CD14-positive monocyte (primary cell): ENCODE results near the gene NAA38. TPM values are rescaled to one million over a fixed set of nuclear protein-coding genes. Genes with fewer than 3 reads are reported as not detected.

Experiments
- DNase-seq, 3 donors: peaks; one replicate each; pipeline ENCODE4 v3.0.0-alpha.2; 2011 to 2022
- H2AFZ ChIP-seq: 2 replicates; pipeline ENCODE4 v1.6.0; 2012; ENCODE audit warnings: mild to moderate bottlenecking, low read depth, low read length, inconsistent platforms; ENCODE audit not compliant: insufficient read depth, poor library complexity, severe bottlenecking
- H3K27ac ChIP-seq, 2 donors: 1 replicate in 1 of 2; 2 replicates in 1 of 2; pipeline ENCODE4 v1.5.1; 2012 to 2013; ENCODE audit warnings: low read length in 2 of 2, control low read depth in 1 of 2, inconsistent platforms in 1 of 2, low read depth in 1 of 2, mild to moderate bottlenecking in 1 of 2
- H3K27me3 ChIP-seq, 2 donors: one replicate each; pipeline versions ENCODE4 v1.6.0 to v1.6.1; 2011 to 2013; ENCODE audit warnings: low read length in 2 of 2; ENCODE audit not compliant: control insufficient read depth in 2 of 2, insufficient read depth in 2 of 2
- H3K36me3 ChIP-seq, 2 donors: replicated peaks in 1 of 2; 1 replicate in 1 of 2; 2 replicates in 1 of 2; pipeline versions ENCODE4 v1.5.1 to v1.6.1; 2012 to 2013; ENCODE audit warnings: low read length in 2 of 2, control low read depth in 1 of 2, inconsistent platforms in 1 of 2, mild to moderate bottlenecking in 1 of 2; ENCODE audit not compliant: insufficient read depth in 2 of 2, control insufficient read depth in 1 of 2
- H3K4me1 ChIP-seq, 2 donors: 1 replicate in 1 of 2; 2 replicates in 1 of 2; pipeline versions ENCODE4 v1.5.1 to v1.6.1; 2012 to 2013; ENCODE audit warnings: low read length in 2 of 2, control low read depth in 1 of 2, inconsistent platforms in 1 of 2, mild to moderate bottlenecking in 1 of 2, moderate library complexity in 1 of 2; ENCODE audit not compliant: insufficient read depth in 2 of 2, control insufficient read depth in 1 of 2
- H3K4me2 ChIP-seq: replicated peaks from 2 replicates; pipeline ENCODE3; 2012; ENCODE audit warnings: low read length, moderate library complexity, mild to moderate bottlenecking; ENCODE audit not compliant: poor library complexity, severe bottlenecking; ENCODE audit errors: extremely low read depth
- H3K4me3 ChIP-seq, 3 experiments: fragments of 200-600 bp in 1 of 3; sonication (generic) in 1 of 3; replicated peaks in 1 of 3; 1 replicate in 2 of 3; 2 replicates in 1 of 3; pipeline ENCODE4 v1.5.1; 2011 to 2013; ENCODE audit warnings: low read length in 3 of 3, mild to moderate bottlenecking in 3 of 3, control low read depth in 2 of 3, low read depth in 2 of 3, inconsistent platforms in 1 of 3, moderate library complexity in 1 of 3
- H3K79me2 ChIP-seq: 2 replicates; pipeline ENCODE4 v1.6.0; 2012; ENCODE audit warnings: mild to moderate bottlenecking, control low read depth, inconsistent platforms, low read length, moderate library complexity; ENCODE audit not compliant: insufficient read depth
- H3K9ac ChIP-seq: 2 replicates; pipeline ENCODE4 v1.6.0; 2017; ENCODE audit warnings: low read length, mild to moderate bottlenecking; ENCODE audit not compliant: insufficient read depth, poor library complexity, severe bottlenecking
- H3K9me3 ChIP-seq, 2 donors: replicated peaks in 1 of 2; 1 replicate in 1 of 2; 2 replicates in 1 of 2; pipeline versions ENCODE4 v1.5.1 to v1.6.1; 2012 to 2013; ENCODE audit warnings: low read length in 2 of 2, control low read depth in 1 of 2; ENCODE audit not compliant: control insufficient read depth in 1 of 2, insufficient read depth in 1 of 2
- H4K20me1 ChIP-seq: 2 replicates; pipeline ENCODE4 v1.6.0; 2012; ENCODE audit warnings: mild to moderate bottlenecking, low read length, control low read depth, moderate library complexity; ENCODE audit not compliant: insufficient read depth
- H3K27ac Mint-ChIP-seq, 7 donors: one replicate each; pipeline ENCODE4 v1.8.0; 2020; ENCODE audit warnings: mild to moderate bottlenecking in 7 of 7, mixed read lengths in 7 of 7, moderate library complexity in 6 of 7, inconsistent platforms in 2 of 7
- H3K27me3 Mint-ChIP-seq, 3 donors: one replicate each; pipeline ENCODE4 v1.8.0; 2021 to 2022; ENCODE audit warnings: low read depth in 3 of 3, mild to moderate bottlenecking in 3 of 3, mixed read lengths in 3 of 3, moderate library complexity in 3 of 3, inconsistent platforms in 1 of 3
- H3K36me3 Mint-ChIP-seq, 2 donors: one replicate each; pipeline ENCODE4 v1.8.0; 2020; ENCODE audit warnings: mixed read lengths in 2 of 2, inconsistent platforms in 1 of 2, mild to moderate bottlenecking in 1 of 2
- H3K4me1 Mint-ChIP-seq: one replicate; pipeline ENCODE4 v1.8.0; 2020; ENCODE audit warnings: mild to moderate bottlenecking, mixed read lengths
- H3K4me3 Mint-ChIP-seq, 2 donors: one replicate each; pipeline ENCODE4 v1.8.0; 2020; ENCODE audit warnings: mild to moderate bottlenecking in 2 of 2, mixed read lengths in 2 of 2, moderate library complexity in 1 of 2
- H3K9me3 Mint-ChIP-seq, 7 donors: one replicate each; pipeline ENCODE4 v1.8.0; 2020 to 2022; ENCODE audit warnings: mixed read lengths in 7 of 7, mild to moderate bottlenecking in 6 of 7, moderate library complexity in 6 of 7, inconsistent platforms in 2 of 7
- WGBS: methylation state at CpG from one replicate; pipeline ENCODE4 v1.1.5; 2013; ENCODE audit warnings: missing lambda C conversion rate; ENCODE audit not compliant: insufficient coverage; 5-methylcytosine and 5-hydroxymethylcytosine counted together
- intact Hi-C, 2 donors: fragments of 100-400 bp; cut with micrococcal nuclease; formaldehyde crosslinking; loops; one replicate each; pipeline versions ENCODE4 v1.15.0 to v1.15.1; 2023
- polyA plus RNA-seq, 3 donors: library from polyadenylated mRNA; depleted of rRNA in 1 of 3; unstranded in 2 of 3; stranded (reverse) in 1 of 3; fragments of 300-500 nt in 2 of 3; fragments of >200 nt in 1 of 3; fragmentation: Illumina TruSeq in 2 of 3; gene quantifications; 1 replicate in 2 of 3; 2 replicates in 1 of 3; pipeline ENCODE4 v1.2.3, GENCODE V29; 2012 to 2021
- TF ChIP-seq, protein P1 (sequence below): fragments of 200-600 bp; IDR thresholded peaks from one replicate; pipeline ENCODE4 v1.8.0; 2022; ENCODE audit warnings: antibody characterized with exemption, mild to moderate bottlenecking

The NAA38 gene
- polyA plus RNA-seq, 3 donors: 63.8 to 197 (median 148) TPM

DNA sequence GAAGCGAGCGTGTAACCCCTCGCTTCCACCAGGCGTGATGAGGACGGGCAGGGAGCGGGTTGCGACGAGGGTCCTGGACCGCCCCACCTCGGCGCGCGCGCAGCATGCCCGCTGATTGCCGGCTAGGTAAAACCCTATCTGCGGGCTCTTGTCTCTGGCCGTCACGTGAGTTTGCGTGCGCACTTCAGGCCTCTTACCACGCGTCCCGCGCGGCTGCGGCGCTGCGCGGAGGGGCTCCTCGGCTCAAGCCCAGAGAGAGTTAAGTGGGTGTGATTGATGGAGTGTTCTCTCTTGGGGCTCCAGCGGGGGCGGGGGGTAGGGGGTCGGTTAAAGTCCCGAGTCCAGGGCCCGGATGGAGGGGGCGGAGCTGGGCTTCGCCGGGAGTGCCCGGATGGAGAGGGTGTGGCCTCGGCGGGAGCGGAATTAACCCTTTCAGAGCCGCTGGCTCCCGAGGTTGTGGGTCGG, 15.4 kb downstream of the NAA38 start:
- Histone ChIP-seq H3K9me3 (no peaks in the 10 kb centered on the region), H3K27ac (peak overlapping the region; percentile 98 to 100), H3K36me3 (peaks cover 17 to 21% of the 10 kb centered on the region in 2 donors), H3K27me3 (no peaks in the 10 kb centered on the region), H3K4me2 (peak overlapping the region; percentile 78), H3K4me1 (peaks cover 54 to 55% of the 10 kb centered on the region in 2 donors), H4K20me1 (peaks cover 33% of the 10 kb centered on the region), H2AFZ (no peak overlapping the region), H3K4me3 (peak overlapping the region; percentile 79 to 92 (median 81)), H3K9ac (peak overlapping the region; percentile 100), H3K79me2 (peaks cover 77% of the 10 kb centered on the region)
- Mint-ChIP-seq H3K4me1 (peaks cover 48% of the 10 kb centered on the region), H3K36me3 (peaks cover 32 to 47% of the 10 kb centered on the region in 2 donors), H3K9me3 (peaks cover 0 to 5% (median 0%) of the 10 kb centered on the region in 7 donors), H3K27me3 (peaks cover 0 to 14% (median 6%) of the 10 kb centered on the region in 3 donors), H3K27ac (peak overlapping the region; percentile 97 to 100 (median 100)), H3K4me3 (peak overlapping the region; percentile 98 to 99)
- DNase-seq: peak in 2 of 3 donors; percentile 72 to 83
- TF ChIP-seq, protein P1, sequence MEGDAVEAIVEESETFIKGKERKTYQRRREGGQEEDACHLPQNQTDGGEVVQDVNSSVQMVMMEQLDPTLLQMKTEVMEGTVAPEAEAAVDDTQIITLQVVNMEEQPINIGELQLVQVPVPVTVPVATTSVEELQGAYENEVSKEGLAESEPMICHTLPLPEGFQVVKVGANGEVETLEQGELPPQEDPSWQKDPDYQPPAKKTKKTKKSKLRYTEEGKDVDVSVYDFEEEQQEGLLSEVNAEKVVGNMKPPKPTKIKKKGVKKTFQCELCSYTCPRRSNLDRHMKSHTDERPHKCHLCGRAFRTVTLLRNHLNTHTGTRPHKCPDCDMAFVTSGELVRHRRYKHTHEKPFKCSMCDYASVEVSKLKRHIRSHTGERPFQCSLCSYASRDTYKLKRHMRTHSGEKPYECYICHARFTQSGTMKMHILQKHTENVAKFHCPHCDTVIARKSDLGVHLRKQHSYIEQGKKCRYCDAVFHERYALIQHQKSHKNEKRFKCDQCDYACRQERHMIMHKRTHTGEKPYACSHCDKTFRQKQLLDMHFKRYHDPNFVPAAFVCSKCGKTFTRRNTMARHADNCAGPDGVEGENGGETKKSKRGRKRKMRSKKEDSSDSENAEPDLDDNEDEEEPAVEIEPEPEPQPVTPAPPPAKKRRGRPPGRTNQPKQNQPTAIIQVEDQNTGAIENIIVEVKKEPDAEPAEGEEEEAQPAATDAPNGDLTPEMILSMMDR: no peak
- intact Hi-C loops: loop anchor here (2.0 to 5.0 kb wide), 6 partner anchors 15 to 360 kb away; partner anchors contain the start of genes CD68 (in 2 of the 2), NAA38 (in 2 of the 2), CNTROB (in 1 of the 2) and POLR2A (in 1 of the 2)
- 0% methylated on average over 44 of the region's 46 CpGs for WGBS

- Mint-ChIP-seq H3K27me3 (peaks cover 0 to 14% (median 6%) of the 10 kb centered on the region in 3 donors), H3K9me3 (peaks cover 0 to 5% (median 0%) of the 10 kb centered on the region in 7 donors), H3K4me3 (peak overlapping the region; percentile 98 to 99), H3K36me3 (peaks cover 27 to 42% of the 10 kb centered on the region in 2 donors), H3K27ac (peak overlapping the region; percentile 97 to 100 (median 100)), H3K4me1 (peaks cover 52% of the 10 kb centered on the region)
- Histone ChIP-seq H3K9me3 (no peaks in the 10 kb centered on the region), H3K9ac (peak overlapping the region; percentile 100), H3K27me3 (no peaks in the 10 kb centered on the region), H3K27ac (peak overlapping the region; percentile 98 to 100), H3K4me2 (peak overlapping the region; percentile 78), H3K4me1 (peaks cover 59 to 60% of the 10 kb centered on the region in 2 donors), H3K4me3 (peak overlapping the region; percentile 79 to 92 (median 81)), H2AFZ (no peak overlapping the region), H4K20me1 (peaks cover 28% of the 10 kb centered on the region), H3K36me3 (peaks cover 13 to 16% of the 10 kb centered on the region in 2 donors), H3K79me2 (peaks cover 75% of the 10 kb centered on the region)
- intact Hi-C loops: loop anchor here (5.0 kb wide), 5 partner anchors 91 to 359 kb away; partner anchors contain the start of genes CD68 (in 2 of the 2), CNTROB (in 1 of the 2), POLR2A (in 1 of the 2) and SLC35G6 (in 1 of the 2)
- peak; percentile 95 to 97 (median 96) for DNase-seq
- WGBS: 8% methylated on average over 27 of the region's 34 CpGs
- TF ChIP-seq, protein P1: peak; percentile 17
Observed at GRCh38 chr17:7841396-7841914, 15.9 kb downstream of the NAA38 start.
